Ishikawa (cell line): ENCODE data around the gene ZNF592.

ENCODE experiments used
- CREB1 ChIP-seq: IDR thresholded peaks from 2 replicates; pipeline ENCODE4 v1.6.1; 2012; ENCODE audit warnings: low read depth
- EP300 ChIP-seq: IDR thresholded peaks from 2 replicates; pipeline ENCODE4 v1.6.1; 2012; ENCODE audit warnings: borderline replicate concordance
- FOXM1 ChIP-seq: IDR thresholded peaks from 2 replicates; pipeline ENCODE4 v1.6.1; 2012; ENCODE audit warnings: low read depth, borderline replicate concordance
- YY1 ChIP-seq: IDR thresholded peaks from 2 replicates; pipeline ENCODE4 v1.6.1; 2012; ENCODE audit warnings: low read depth
- TF ChIP-seq, protein P1 (sequence below): IDR thresholded peaks from 2 replicates; pipeline ENCODE4 v1.6.1; 2012; ENCODE audit warnings: low read depth, mild to moderate bottlenecking

DNA sequence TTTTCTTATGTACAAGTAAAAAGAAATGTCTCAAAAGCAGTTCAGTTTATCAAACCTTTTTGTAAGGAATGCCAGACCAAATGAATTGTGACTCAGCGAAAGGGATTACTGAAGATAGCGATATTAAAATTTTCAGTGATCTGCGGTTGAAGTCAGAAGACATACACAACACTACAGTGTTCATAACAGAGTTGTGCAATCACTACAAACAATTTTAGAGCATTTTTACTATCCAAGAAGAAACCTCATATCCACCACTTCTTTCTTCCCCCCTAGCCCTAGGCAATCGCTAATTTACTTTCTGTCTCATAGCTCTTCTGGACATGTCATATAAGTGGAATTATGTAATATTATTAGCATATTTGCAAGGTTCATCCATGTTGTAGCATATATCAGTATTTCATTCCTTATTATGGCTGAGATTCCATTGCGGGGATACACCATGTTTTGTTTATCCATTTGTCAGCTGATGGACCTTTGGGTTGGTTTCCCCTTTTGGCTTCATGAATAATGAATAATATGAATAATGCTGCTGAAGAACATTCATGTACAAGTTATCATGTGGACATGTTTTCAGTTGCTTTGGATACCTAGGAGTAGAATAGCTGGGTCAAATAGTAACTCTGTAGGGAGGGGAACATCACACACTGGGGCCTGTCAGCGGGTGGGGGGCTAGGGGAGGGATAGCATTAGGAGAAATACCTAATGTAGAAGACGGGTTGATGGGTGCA, 45.2 kb downstream of the ZNF592 start:
- no peak for TF ChIP-seq EP300
- no peak for TF ChIP-seq FOXM1
- TF ChIP-seq, protein P1, sequence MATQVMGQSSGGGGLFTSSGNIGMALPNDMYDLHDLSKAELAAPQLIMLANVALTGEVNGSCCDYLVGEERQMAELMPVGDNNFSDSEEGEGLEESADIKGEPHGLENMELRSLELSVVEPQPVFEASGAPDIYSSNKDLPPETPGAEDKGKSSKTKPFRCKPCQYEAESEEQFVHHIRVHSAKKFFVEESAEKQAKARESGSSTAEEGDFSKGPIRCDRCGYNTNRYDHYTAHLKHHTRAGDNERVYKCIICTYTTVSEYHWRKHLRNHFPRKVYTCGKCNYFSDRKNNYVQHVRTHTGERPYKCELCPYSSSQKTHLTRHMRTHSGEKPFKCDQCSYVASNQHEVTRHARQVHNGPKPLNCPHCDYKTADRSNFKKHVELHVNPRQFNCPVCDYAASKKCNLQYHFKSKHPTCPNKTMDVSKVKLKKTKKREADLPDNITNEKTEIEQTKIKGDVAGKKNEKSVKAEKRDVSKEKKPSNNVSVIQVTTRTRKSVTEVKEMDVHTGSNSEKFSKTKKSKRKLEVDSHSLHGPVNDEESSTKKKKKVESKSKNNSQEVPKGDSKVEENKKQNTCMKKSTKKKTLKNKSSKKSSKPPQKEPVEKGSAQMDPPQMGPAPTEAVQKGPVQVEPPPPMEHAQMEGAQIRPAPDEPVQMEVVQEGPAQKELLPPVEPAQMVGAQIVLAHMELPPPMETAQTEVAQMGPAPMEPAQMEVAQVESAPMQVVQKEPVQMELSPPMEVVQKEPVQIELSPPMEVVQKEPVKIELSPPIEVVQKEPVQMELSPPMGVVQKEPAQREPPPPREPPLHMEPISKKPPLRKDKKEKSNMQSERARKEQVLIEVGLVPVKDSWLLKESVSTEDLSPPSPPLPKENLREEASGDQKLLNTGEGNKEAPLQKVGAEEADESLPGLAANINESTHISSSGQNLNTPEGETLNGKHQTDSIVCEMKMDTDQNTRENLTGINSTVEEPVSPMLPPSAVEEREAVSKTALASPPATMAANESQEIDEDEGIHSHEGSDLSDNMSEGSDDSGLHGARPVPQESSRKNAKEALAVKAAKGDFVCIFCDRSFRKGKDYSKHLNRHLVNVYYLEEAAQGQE: no peak
- TF ChIP-seq YY1: no peak
- no peak for TF ChIP-seq CREB1
